Inflammatory macrophage treated with lipopolysaccharide for 1 hour (primary cell): ENCODE results near the gene DNM1L.
"Not testable (repeated sequence)": the region's sequence is repeated elsewhere in the genome, so short reads cannot be mapped to it uniquely, and the experiment has no call there.

Experiments
- DNase-seq, 2 donors: peaks; one replicate each; pipeline ENCODE4 v3.0.0-alpha.2; 2020 to 2022

DNM1L gene

GRCh38 chr12:32698285-32698684 lies 19.2 kb downstream of the DNM1L start:
- DNase-seq = no peak

- DNase-seq = not testable (repeated sequence)
These were observed 20.3 kb downstream of the DNM1L start for GRCh38 chr12:32699437-32699836.

- no peak for DNase-seq
These were observed 23.4 kb downstream of the DNM1L start for GRCh38 chr12:32702473-32702872.

GRCh38 chr12:32702946-32703345 lies 23.8 kb downstream of the DNM1L start:
- no peak for DNase-seq

- no peak for DNase-seq
These were observed 26.7 kb downstream of the DNM1L start for GRCh38 chr12:32705783-32706182.

- no peak for DNase-seq
These were observed 27.4 kb downstream of the DNM1L start for GRCh38 chr12:32706335-32707024.

GRCh38 chr12:32708926-32709325 lies 29.8 kb downstream of the DNM1L start:
- DNase-seq = no peak

- no peak for DNase-seq
These were observed 35.7 kb downstream of the DNM1L start for GRCh38 chr12:32714772-32715171.

- DNase-seq = no peak
These were observed 39.8 kb downstream of the DNM1L start for GRCh38 chr12:32718926-32719325.

GRCh38 chr12:32725308-32725707 lies 46.2 kb downstream of the DNM1L start:
- not testable (repeated sequence) for DNase-seq

- DNase-seq = no peak
These were observed 47.2 kb downstream of the DNM1L start for GRCh38 chr12:32726286-32726685.

GRCh38 chr12:32727237-32727636 lies 48.1 kb downstream of the DNM1L start:
- no peak for DNase-seq

GRCh38 chr12:32734952-32735351 lies 55.9 kb downstream of the DNM1L start:
- no peak for DNase-seq

GRCh38 chr12:32736445-32736844 lies 57.3 kb downstream of the DNM1L start:
- no peak for DNase-seq

- no peak for DNase-seq
These were observed 58.6 kb downstream of the DNM1L start for GRCh38 chr12:32737715-32738114.

- no peak for DNase-seq
These were observed 60.2 kb downstream of the DNM1L start for GRCh38 chr12:32739279-32739678.

GRCh38 chr12:32742133-32742532 lies 63.0 kb downstream of the DNM1L start:
- no peak for DNase-seq

GRCh38 chr12:32743264-32743663 lies 64.2 kb downstream of the DNM1L start:
- no peak for DNase-seq

- DNase-seq = no peak
These were observed 74.5 kb downstream of the DNM1L start for GRCh38 chr12:32753605-32754004.

GRCh38 chr12:32754111-32754510 lies 75.0 kb downstream of the DNM1L start:
- peak; percentile 66 to 79 for DNase-seq

GRCh38 chr12:32755051-32755653 lies 76.1 kb downstream of the DNM1L start:
- DNase-seq = peak; percentile 57 to 63

GRCh38 chr12:32755654-32756475 lies 76.8 kb downstream of the DNM1L start, which contains the start of gene YARS2:
Gene YARS2 (minus strand): TSS chr12:32755897. CDS start chr12:32755874, 23 bp downstream.
- peak; percentile 96 to 97 for DNase-seq

GRCh38 chr12:32756476-32757066 lies 77.5 kb downstream of the DNM1L start:
- DNase-seq = no peak
